ENCODE results near the gene COX10. TPM values are rescaled to one million over a fixed set of nuclear protein-coding genes. Genes with fewer than 3 reads are reported as not detected.
A peak's percentile ranks its signal among the peaks of the same experiment; 100 is the strongest.
"Not testable (repeated sequence)": the region's sequence is repeated elsewhere in the genome, so short reads cannot be mapped to it uniquely, and the experiment has no call there.

COX10 gene
- 24.8 and 27.6 TPM in 2 replicates for total RNA-seq

- no peak for TF ChIP-seq CTCF (conservative IDR thresholded peaks at IDR 0.05; ENCODE audit: low read depth, low read length)
Measured at GRCh38 chr17:14069251-14070021, at the start of gene COX10. Gene COX10, plus strand, starts transcription at chr17:14069504. Its CDS starts 102 bp downstream, at chr17:14069606.

DNA sequence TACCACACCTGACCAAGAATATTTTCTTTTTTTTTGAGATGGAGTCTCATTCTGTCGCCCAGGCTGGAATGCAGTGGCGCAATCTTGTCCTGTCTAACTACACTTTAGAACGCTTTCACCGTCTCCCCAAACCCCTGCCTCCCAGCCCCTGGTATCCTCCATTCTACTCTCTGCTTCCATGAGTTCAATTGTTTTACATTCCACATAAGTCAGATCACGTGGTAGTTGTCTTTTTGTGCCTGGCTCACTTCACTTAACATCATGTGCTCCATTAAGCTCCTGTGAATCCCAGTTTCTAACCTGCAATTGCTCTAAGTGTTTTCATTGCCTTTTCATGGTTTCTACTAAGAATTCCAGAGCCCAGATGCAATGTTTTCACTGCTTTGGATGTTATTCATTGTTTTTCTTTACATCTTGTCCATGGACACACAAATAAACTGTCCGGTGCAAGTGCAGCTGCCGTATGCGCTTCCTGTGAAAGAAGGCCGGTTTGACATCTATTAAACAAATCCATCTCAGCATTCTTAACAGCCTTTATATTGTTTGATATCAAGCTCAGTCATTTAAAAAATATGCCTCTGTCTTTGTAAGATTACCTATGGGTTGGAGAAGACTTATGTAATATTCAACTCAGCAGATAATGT is 47.5 kb upstream of the COX10 start:
- not testable (repeated sequence) for H3K4me3 ChIP-seq (ENCODE audit: low read depth, low read length); DNase-seq (ENCODE audit: low read depth)

More at GRCh38 chr17:14069251-14070021, at the start of gene COX10:
- H3K4me3 ChIP-seq (ENCODE audit: low read depth, low read length), result peak within 1 kb of the TSS; percentile 85
- peak; percentile 18 for DNase-seq (ENCODE audit: low read depth)

GRCh38 chr17:14029755-14030154 is 39.5 kb upstream of the COX10 start:
- not testable (repeated sequence) for H3K4me3 ChIP-seq (ENCODE audit: low read depth, low read length); DNase-seq (ENCODE audit: low read depth)

DNA sequence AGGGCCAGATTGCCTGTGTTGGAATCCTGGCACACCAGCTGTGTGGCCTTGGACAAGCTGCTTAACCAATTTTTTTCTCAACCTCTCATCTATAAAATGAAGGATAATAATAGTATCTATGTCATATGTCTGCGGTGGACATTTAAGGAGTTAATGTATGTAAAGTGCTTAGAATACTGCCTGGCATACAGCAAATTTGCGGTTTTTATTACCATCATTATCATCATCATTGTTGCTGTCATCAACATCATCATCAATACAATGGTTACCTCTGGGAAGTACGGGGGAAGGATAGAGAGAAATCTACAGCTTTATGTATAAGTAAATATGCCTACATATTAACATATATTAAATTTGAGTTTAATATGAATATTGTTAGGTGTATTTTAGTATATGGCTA is 37.1 kb upstream of the COX10 start:
- no peak overlapping the region for H3K4me3 ChIP-seq (ENCODE audit: low read depth, low read length)
- TF ChIP-seq CTCF (conservative IDR thresholded peaks at IDR 0.05; ENCODE audit: low read depth, low read length), result no peak
- DNase-seq (ENCODE audit: low read depth), result no peak

GRCh38 chr17:14033166-14033565 is 36.1 kb upstream of the COX10 start:
- no peak overlapping the region for H3K4me3 ChIP-seq (ENCODE audit: low read depth, low read length)
- TF ChIP-seq CTCF (conservative IDR thresholded peaks at IDR 0.05; ENCODE audit: low read depth, low read length), result no peak
- DNase-seq (ENCODE audit: low read depth), result no peak

DNA sequence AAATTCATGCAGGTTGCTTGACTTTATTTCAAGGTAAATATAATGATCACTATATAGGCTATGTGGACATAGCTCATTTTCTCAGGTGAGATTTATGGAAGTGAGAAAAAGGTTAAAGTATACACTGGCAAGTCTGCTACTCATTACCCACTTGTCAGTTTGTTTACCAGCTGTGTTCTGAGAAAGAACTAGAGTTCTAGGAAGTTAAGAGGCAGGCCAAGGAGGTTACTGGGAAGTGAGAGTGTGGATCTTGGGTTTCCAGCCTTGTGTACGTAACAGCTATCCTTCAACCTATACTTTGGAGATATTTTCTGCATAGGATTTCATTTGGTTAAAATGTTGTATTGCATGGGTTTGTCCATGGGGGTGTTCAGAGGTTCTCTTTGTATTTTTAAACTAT is 31.9 kb upstream of the COX10 start:
- no peak for DNase-seq (ENCODE audit: low read depth)
- TF ChIP-seq CTCF (conservative IDR thresholded peaks at IDR 0.05; ENCODE audit: low read depth, low read length), result no peak
- no peak overlapping the region for H3K4me3 ChIP-seq (ENCODE audit: low read depth, low read length)

GRCh38 chr17:14038206-14038605 is 31.1 kb upstream of the COX10 start:
- TF ChIP-seq CTCF (conservative IDR thresholded peaks at IDR 0.05; ENCODE audit: low read depth, low read length), result no peak
- DNase-seq (ENCODE audit: low read depth), result no peak
- no peak overlapping the region for H3K4me3 ChIP-seq (ENCODE audit: low read depth, low read length)

GRCh38 chr17:14042411-14042810 is 26.9 kb upstream of the COX10 start:
- no peak overlapping the region for H3K4me3 ChIP-seq (ENCODE audit: low read depth, low read length)
- no peak for TF ChIP-seq CTCF (conservative IDR thresholded peaks at IDR 0.05; ENCODE audit: low read depth, low read length)
- no peak for DNase-seq (ENCODE audit: low read depth)

Measured in epithelial cell of proximal tubule (primary cell).